ENCODE results near the gene CEND1.
"Not testable (repeated sequence)": the region's sequence is repeated elsewhere in the genome, so short reads cannot be mapped to it uniquely, and the experiment has no call there.

Gene CEND1

GRCh38 chr11:749731-750130 is 40.2 kb downstream of the CEND1 start:
- H3K9me3 Mint-ChIP-seq, result no peaks in the 10 kb centered on the region
- DNase-seq (no peak), ATAC-seq (replicated peaks) (no peak)
- no peak overlapping the region for H3K4me3 Mint-ChIP-seq
- no peaks in the 10 kb centered on the region for H3K27me3 Mint-ChIP-seq
- H3K4me1 Mint-ChIP-seq (ENCODE audit: low read depth in 2 of 2), result peaks cover 3 to 13% of the 10 kb centered on the region in 2 donors
- H3K36me3 Mint-ChIP-seq (ENCODE audit: insufficient read depth), result peaks cover 4% of the 10 kb centered on the region
- H3K27ac Mint-ChIP-seq, result peak overlapping the region in 1 of 2 donors; percentile 12

GRCh38 chr11:748007-748359 is 41.9 kb downstream of the CEND1 start:
- peak overlapping the region; percentile 79 to 81 for H3K4me3 Mint-ChIP-seq
- ATAC-seq (replicated peaks), result peak; percentile 3
- H3K27ac Mint-ChIP-seq, result peak overlapping the region; percentile 25 to 83
- H3K9me3 Mint-ChIP-seq, result no peaks in the 10 kb centered on the region
- no peaks in the 10 kb centered on the region for H3K27me3 Mint-ChIP-seq
- no peak for DNase-seq
- peaks cover 4% of the 10 kb centered on the region for H3K36me3 Mint-ChIP-seq (ENCODE audit: insufficient read depth)
- H3K4me1 Mint-ChIP-seq (ENCODE audit: low read depth in 2 of 2), result peaks cover 3 to 13% of the 10 kb centered on the region in 2 donors

- ATAC-seq (replicated peaks), result peak; percentile 86
- peak; percentile 57 to 73 (median 73) for DNase-seq
- Mint-ChIP-seq H3K27ac (peak within 1 kb of the TSS; percentile 72 to 83), H3K4me3 (peak within 1 kb of the TSS; percentile 79 to 81), H3K27me3 (no peaks in the 10 kb centered on the region), H3K9me3 (no peaks in the 10 kb centered on the region), H3K36me3 (ENCODE audit: insufficient read depth) (peaks cover 4% of the 10 kb centered on the region), H3K4me1 (ENCODE audit: low read depth in 2 of 2) (peaks cover 3 to 13% of the 10 kb centered on the region in 2 donors)
These were observed 42.5 kb downstream of the CEND1 start, which contains the start of gene TALDO1 for GRCh38 chr11:747158-748006. TSS of gene TALDO1 (plus strand) at chr11:747464. CDS start at chr11:747482, 18 bp downstream.

- no peaks in the 10 kb centered on the region for H3K9me3 Mint-ChIP-seq
- H3K27me3 Mint-ChIP-seq, result no peaks in the 10 kb centered on the region
- no peak for DNase-seq
These were observed 43.4 kb downstream of the CEND1 start for GRCh38 chr11:746289-747157.

GRCh38 chr11:745428-745827 is 44.5 kb downstream of the CEND1 start:
- Mint-ChIP-seq H3K27ac (no peak overlapping the region), H3K4me3 (no peak overlapping the region), H3K9me3 (no peaks in the 10 kb centered on the region), H3K4me1 (ENCODE audit: low read depth in 2 of 2) (peaks cover 3 to 12% of the 10 kb centered on the region in 2 donors), H3K27me3 (no peaks in the 10 kb centered on the region), H3K36me3 (ENCODE audit: insufficient read depth) (peaks cover 4% of the 10 kb centered on the region)
- no peak for ATAC-seq (replicated peaks)
- no peak for DNase-seq

More at GRCh38 chr11:746289-747157, 43.4 kb downstream of the CEND1 start:
- Mint-ChIP-seq H3K4me1 (ENCODE audit: low read depth in 2 of 2) (peaks cover 3 to 13% of the 10 kb centered on the region in 2 donors), H3K36me3 (ENCODE audit: insufficient read depth) (peaks cover 4% of the 10 kb centered on the region), H3K27ac (peak overlapping the region; percentile 35 to 72), H3K4me3 (peak overlapping the region; percentile 79 to 81)
- peak; percentile 43 for ATAC-seq (replicated peaks)

GRCh38 chr11:742571-743201 is 47.2 kb downstream of the CEND1 start:
- Mint-ChIP-seq H3K36me3 (ENCODE audit: insufficient read depth) (peaks cover 4% of the 10 kb centered on the region), H3K27ac (no peak overlapping the region), H3K4me1 (ENCODE audit: low read depth in 2 of 2) (peaks cover 2 to 6% of the 10 kb centered on the region in 2 donors), H3K9me3 (no peaks in the 10 kb centered on the region), H3K4me3 (no peak overlapping the region), H3K27me3 (peaks cover 0 to 14% of the 10 kb centered on the region in 2 donors)
- DNase-seq (no peak), ATAC-seq (replicated peaks) (no peak)

- Mint-ChIP-seq H3K4me3 (no peak overlapping the region), H3K36me3 (ENCODE audit: insufficient read depth) (peaks cover 4% of the 10 kb centered on the region), H3K27ac (no peak overlapping the region), H3K9me3 (no peaks in the 10 kb centered on the region), H3K27me3 (peaks cover 0 to 14% of the 10 kb centered on the region in 2 donors), H3K4me1 (ENCODE audit: low read depth in 2 of 2) (peaks cover 5 to 9% of the 10 kb centered on the region in 2 donors)
- ATAC-seq (replicated peaks), result no peak
- DNase-seq, result no peak
These were observed 47.7 kb downstream of the CEND1 start for GRCh38 chr11:742156-742546.

- not testable (repeated sequence) for H3K36me3 Mint-ChIP-seq (ENCODE audit: insufficient read depth); H3K4me1 Mint-ChIP-seq (ENCODE audit: low read depth in 2 of 2); ATAC-seq (replicated peaks); DNase-seq; H3K9me3 Mint-ChIP-seq; H3K27ac Mint-ChIP-seq
- Mint-ChIP-seq H3K4me3 (peak overlapping the region in 1 of 2 donors; percentile 31), H3K27me3 (peaks cover 0 to 14% of the 10 kb centered on the region in 2 donors)
These were observed 52.0 kb downstream of the CEND1 start for GRCh38 chr11:737899-738298.

GRCh38 chr11:737366-737765 is 52.5 kb downstream of the CEND1 start:
- no peaks in the 10 kb centered on the region for H3K36me3 Mint-ChIP-seq (ENCODE audit: insufficient read depth)
- H3K27ac Mint-ChIP-seq, result no peak overlapping the region
- H3K4me1 Mint-ChIP-seq (ENCODE audit: low read depth in 2 of 2), result peaks cover 5 to 6% of the 10 kb centered on the region in 2 donors
- no peaks in the 10 kb centered on the region for H3K9me3 Mint-ChIP-seq
- no peak for DNase-seq
- no peak for ATAC-seq (replicated peaks)
- peak overlapping the region in 1 of 2 donors; percentile 31 for H3K4me3 Mint-ChIP-seq
- H3K27me3 Mint-ChIP-seq, result peaks cover 0 to 14% of the 10 kb centered on the region in 2 donors

All from effector memory CD8-positive, alpha-beta T cell (primary cell).